ENCODE measurements around the gene IL36RN. TPM values are rescaled to one million over a fixed set of nuclear protein-coding genes. Genes with fewer than 3 reads are reported as not detected.

The IL36RN gene
- total RNA-seq, 1 experiment from 2014 or later = 1.7 TPM

- no TSS peak for BruUV-seq (replicated peaks)
- Histone ChIP-seq H3K4me2 (peak overlapping the region; percentile 27), H3K79me2 (ENCODE audit: low read depth) (no peaks in the 10 kb centered on the region), H2AFZ (no peak overlapping the region), H3K9me2 (ENCODE audit: insufficient read depth) (no peaks in the 10 kb centered on the region), H4K20me1 (ENCODE audit: insufficient read depth) (no peaks in the 10 kb centered on the region), H3K27me3 (ENCODE audit: insufficient read depth, low read depth) (no peaks in the 10 kb centered on the region), H3K27ac (no peak overlapping the region), H3K4me1 (replicated peaks; ENCODE audit: insufficient read depth) (peaks cover 37% of the 10 kb centered on the region), H3K9me3 (ENCODE audit: insufficient read depth, low read depth) (peaks cover 15% of the 10 kb centered on the region), H3F3A (ENCODE audit: insufficient read depth, low read depth) (peaks cover 15% of the 10 kb centered on the region; the same call in 1 of the 2 replicates), H3K4me3 (no peak overlapping the region), H3K36me3 (ENCODE audit: low read depth) (no peaks in the 10 kb centered on the region)
- no peak for DNase-seq
- ChIA-PET POLR2A (ENCODE audit: unreplicated experiment) (no interaction called here), CTCF (interaction anchor here (0.9 kb wide), 1 partner anchor 20 kb away, joined by 4 read pairs; no protein-coding TSS in a partner anchor)
- intact Hi-C loops (cut with micrococcal nuclease; ENCODE audit: unreplicated experiment) = no loop called here
- TF ChIP-seq EZH2 (IDR thresholded peaks at IDR 0.05; ENCODE audit: low read depth) = no peak
- TF ChIP-seq, protein P1, sequence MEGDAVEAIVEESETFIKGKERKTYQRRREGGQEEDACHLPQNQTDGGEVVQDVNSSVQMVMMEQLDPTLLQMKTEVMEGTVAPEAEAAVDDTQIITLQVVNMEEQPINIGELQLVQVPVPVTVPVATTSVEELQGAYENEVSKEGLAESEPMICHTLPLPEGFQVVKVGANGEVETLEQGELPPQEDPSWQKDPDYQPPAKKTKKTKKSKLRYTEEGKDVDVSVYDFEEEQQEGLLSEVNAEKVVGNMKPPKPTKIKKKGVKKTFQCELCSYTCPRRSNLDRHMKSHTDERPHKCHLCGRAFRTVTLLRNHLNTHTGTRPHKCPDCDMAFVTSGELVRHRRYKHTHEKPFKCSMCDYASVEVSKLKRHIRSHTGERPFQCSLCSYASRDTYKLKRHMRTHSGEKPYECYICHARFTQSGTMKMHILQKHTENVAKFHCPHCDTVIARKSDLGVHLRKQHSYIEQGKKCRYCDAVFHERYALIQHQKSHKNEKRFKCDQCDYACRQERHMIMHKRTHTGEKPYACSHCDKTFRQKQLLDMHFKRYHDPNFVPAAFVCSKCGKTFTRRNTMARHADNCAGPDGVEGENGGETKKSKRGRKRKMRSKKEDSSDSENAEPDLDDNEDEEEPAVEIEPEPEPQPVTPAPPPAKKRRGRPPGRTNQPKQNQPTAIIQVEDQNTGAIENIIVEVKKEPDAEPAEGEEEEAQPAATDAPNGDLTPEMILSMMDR (conservative IDR thresholded peaks at IDR 0.05) = no peak
These were observed 1.4 kb downstream of the IL36RN start for GRCh38 chr2:113060396-113060795.

- H3K79me2 ChIP-seq (ENCODE audit: low read depth) = no peaks in the 10 kb centered on the region
- no peak for DNase-seq
- TF ChIP-seq, protein P1 (conservative IDR thresholded peaks at IDR 0.05) = no peak
- no peak for TF ChIP-seq EZH2 (IDR thresholded peaks at IDR 0.05; ENCODE audit: low read depth)
- H3K4me1 ChIP-seq (replicated peaks; ENCODE audit: insufficient read depth) = peaks cover 37% of the 10 kb centered on the region
- H3F3A ChIP-seq (ENCODE audit: insufficient read depth, low read depth) = peaks cover 15% of the 10 kb centered on the region; the same call in 1 of the 2 replicates
- no peak overlapping the region for H3K27ac ChIP-seq
- H3K4me3 ChIP-seq = no peak overlapping the region
- POLR2A ChIA-PET (ENCODE audit: unreplicated experiment) = no interaction called here
- H3K9me3 ChIP-seq (ENCODE audit: insufficient read depth, low read depth) = peaks cover 17% of the 10 kb centered on the region
- no TSS peak for BruUV-seq (replicated peaks)
- intact Hi-C loops (cut with micrococcal nuclease; ENCODE audit: unreplicated experiment) = no loop called here
- no peaks in the 10 kb centered on the region for H3K27me3 ChIP-seq (ENCODE audit: insufficient read depth, low read depth)
- CTCF ChIA-PET = interaction anchor here (0.9 kb wide), 1 partner anchor 19 kb away, joined by 4 read pairs; no protein-coding TSS in a partner anchor
- peak overlapping the region; percentile 27; the same call in 1 of the 2 replicates for H3K4me2 ChIP-seq
- H3K9me2 ChIP-seq (ENCODE audit: insufficient read depth) = no peaks in the 10 kb centered on the region
- no peaks in the 10 kb centered on the region for H3K36me3 ChIP-seq (ENCODE audit: low read depth)
- H2AFZ ChIP-seq = no peak overlapping the region
- H4K20me1 ChIP-seq (ENCODE audit: insufficient read depth) = no peaks in the 10 kb centered on the region
These were observed 1.8 kb downstream of the IL36RN start for GRCh38 chr2:113060796-113061195.

DNA sequence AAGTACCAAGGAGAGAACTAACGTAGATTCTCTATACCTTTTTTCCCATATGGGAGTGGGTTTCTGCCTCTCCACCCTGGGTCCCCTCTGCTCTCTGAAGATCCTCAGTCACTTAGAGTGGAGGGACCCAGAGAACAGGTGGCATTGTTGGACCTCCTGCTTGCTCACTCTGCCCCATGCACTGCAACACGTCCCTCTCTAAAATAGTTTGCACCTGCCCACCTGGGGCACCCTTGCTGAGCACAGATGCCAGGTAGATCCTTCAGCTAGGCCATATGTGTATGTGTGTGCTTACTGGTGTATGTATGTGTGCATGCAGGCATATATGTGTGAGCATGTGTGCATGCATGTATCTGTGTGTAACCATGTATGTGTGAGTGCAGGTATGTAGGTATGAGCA, 2.2 kb downstream of the IL36RN start:
- no peaks in the 10 kb centered on the region for H3K27me3 ChIP-seq (ENCODE audit: insufficient read depth, low read depth)
- CTCF ChIA-PET = no interaction called here
- TF ChIP-seq, protein P1 (conservative IDR thresholded peaks at IDR 0.05) = no peak
- no peak for TF ChIP-seq EZH2 (IDR thresholded peaks at IDR 0.05; ENCODE audit: low read depth)
- no peaks in the 10 kb centered on the region for H3K79me2 ChIP-seq (ENCODE audit: low read depth)
- H3K4me1 ChIP-seq (replicated peaks; ENCODE audit: insufficient read depth) = peaks cover 37% of the 10 kb centered on the region
- H3K4me2 ChIP-seq = no peak overlapping the region
- no peaks in the 10 kb centered on the region for H3K36me3 ChIP-seq (ENCODE audit: low read depth)
- DNase-seq = no peak
- H3K27ac ChIP-seq = no peak overlapping the region
- H3K9me2 ChIP-seq (ENCODE audit: insufficient read depth) = no peaks in the 10 kb centered on the region
- H2AFZ ChIP-seq = no peak overlapping the region
- peaks cover 13% of the 10 kb centered on the region for H3K9me3 ChIP-seq (ENCODE audit: insufficient read depth, low read depth)
- intact Hi-C loops (cut with micrococcal nuclease; ENCODE audit: unreplicated experiment) = no loop called here
- peaks cover 15% of the 10 kb centered on the region; the same call in 1 of the 2 replicates for H3F3A ChIP-seq (ENCODE audit: insufficient read depth, low read depth)
- no TSS peak for BruUV-seq (replicated peaks)
- no peaks in the 10 kb centered on the region for H4K20me1 ChIP-seq (ENCODE audit: insufficient read depth)
- POLR2A ChIA-PET (ENCODE audit: unreplicated experiment) = no interaction called here
- H3K4me3 ChIP-seq = no peak overlapping the region
